ENCODE data around the gene DNAJB2.
A peak's percentile ranks its signal among the peaks of the same experiment; 100 is the strongest.
"Not testable (repeated sequence)": the region's sequence is repeated elsewhere in the genome, so short reads cannot be mapped to it uniquely, and the experiment has no call there.

DNAJB2 gene

DNA sequence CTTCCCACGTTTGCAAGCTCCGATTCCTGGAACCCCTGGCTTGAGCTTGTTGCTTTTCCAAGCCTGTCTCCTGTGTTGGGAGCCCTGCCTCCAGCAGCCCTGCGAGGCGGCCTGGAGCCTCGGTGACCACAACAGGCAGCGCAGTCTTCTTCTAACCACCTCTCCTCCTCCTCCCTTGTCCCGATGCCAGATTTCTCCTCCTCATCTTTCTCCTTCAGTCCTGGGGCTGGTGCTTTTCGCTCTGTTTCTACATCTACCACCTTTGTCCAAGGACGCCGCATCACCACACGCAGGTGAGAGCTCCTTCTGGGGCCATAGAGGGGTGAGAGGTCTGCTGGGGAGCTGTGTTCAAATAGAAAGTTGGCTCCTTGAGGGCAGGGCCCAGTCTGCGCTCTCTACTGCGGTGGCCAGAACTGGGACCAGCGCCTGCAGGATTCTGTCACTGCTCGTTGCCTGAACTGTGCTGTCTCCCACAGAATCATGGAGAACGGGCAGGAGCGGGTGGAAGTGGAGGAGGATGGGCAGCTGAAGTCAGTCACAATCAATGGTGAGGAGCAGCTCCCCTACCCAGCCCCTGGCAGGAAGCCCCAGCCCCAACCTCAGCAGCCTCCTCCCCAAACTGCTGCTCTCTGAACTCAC is 3.9 kb downstream of the DNAJB2 start:
- Histone ChIP-seq H3K4me3 (ENCODE audit: low read depth, low read length) (no peak overlapping the region), H3K36me3 (replicated peaks) (peaks cover 6% of the 10 kb centered on the region), H3K27me3 (replicated peaks) (no peaks in the 10 kb centered on the region), H3K27ac (no peak overlapping the region)
- in situ Hi-C loops (cut with HindIII; ENCODE audit: low pct_ligation_motif_present, low sequenced_read_pairs): no loop called here
- TF ChIP-seq, protein P1, sequence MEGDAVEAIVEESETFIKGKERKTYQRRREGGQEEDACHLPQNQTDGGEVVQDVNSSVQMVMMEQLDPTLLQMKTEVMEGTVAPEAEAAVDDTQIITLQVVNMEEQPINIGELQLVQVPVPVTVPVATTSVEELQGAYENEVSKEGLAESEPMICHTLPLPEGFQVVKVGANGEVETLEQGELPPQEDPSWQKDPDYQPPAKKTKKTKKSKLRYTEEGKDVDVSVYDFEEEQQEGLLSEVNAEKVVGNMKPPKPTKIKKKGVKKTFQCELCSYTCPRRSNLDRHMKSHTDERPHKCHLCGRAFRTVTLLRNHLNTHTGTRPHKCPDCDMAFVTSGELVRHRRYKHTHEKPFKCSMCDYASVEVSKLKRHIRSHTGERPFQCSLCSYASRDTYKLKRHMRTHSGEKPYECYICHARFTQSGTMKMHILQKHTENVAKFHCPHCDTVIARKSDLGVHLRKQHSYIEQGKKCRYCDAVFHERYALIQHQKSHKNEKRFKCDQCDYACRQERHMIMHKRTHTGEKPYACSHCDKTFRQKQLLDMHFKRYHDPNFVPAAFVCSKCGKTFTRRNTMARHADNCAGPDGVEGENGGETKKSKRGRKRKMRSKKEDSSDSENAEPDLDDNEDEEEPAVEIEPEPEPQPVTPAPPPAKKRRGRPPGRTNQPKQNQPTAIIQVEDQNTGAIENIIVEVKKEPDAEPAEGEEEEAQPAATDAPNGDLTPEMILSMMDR (IDR thresholded peaks at IDR 0.05; ENCODE audit: low read depth, low read length, missing control alignments): no peak
- no peak for DNase-seq

DNA sequence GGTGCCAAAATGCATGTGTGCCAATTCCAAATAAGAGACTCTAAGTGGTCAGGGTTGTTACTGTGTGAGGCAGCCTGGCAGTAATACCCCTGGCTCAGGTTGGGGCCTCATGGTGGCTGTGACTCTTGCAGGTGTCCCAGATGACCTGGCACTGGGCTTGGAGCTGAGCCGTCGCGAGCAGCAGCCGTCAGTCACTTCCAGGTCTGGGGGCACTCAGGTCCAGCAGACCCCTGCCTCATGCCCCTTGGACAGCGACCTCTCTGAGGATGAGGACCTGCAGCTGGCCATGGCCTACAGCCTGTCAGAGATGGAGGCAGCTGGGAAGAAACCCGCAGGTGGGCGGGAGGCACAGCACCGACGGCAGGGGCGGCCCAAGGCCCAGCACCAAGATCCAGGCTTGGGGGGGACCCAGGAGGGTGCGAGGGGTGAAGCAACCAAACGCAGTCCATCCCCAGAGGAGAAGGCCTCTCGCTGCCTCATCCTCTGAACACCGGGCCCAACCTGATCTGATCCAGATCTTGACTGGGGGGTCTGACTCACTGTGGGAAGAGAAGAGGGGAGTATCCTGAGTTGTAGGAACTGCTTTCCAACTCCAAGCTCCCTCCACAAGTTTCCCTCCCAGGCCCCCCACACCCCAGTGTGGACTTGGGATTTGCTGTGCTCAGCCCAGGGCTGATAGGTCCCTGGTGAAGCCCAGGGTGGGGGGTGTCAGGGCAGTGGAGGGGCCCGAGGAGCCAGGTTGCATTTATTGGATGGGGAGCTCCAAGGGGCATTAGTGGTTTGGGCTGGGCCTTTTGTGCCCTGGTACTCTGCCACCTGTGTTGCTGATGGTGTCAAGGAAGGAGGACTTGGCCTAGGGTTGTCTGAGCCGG is 5.6 kb downstream of the DNAJB2 start:
- no peak overlapping the region for H3K4me3 ChIP-seq (ENCODE audit: low read depth, low read length)
- H3K27me3 ChIP-seq (replicated peaks): no peaks in the 10 kb centered on the region
- H3K36me3 ChIP-seq (replicated peaks): peaks cover 6% of the 10 kb centered on the region
- no peak overlapping the region for H3K27ac ChIP-seq
- DNase-seq: no peak
- TF ChIP-seq, protein P1 (IDR thresholded peaks at IDR 0.05; ENCODE audit: low read depth, low read length, missing control alignments): no peak
- in situ Hi-C loops (cut with HindIII; ENCODE audit: low pct_ligation_motif_present, low sequenced_read_pairs): no loop called here

DNA sequence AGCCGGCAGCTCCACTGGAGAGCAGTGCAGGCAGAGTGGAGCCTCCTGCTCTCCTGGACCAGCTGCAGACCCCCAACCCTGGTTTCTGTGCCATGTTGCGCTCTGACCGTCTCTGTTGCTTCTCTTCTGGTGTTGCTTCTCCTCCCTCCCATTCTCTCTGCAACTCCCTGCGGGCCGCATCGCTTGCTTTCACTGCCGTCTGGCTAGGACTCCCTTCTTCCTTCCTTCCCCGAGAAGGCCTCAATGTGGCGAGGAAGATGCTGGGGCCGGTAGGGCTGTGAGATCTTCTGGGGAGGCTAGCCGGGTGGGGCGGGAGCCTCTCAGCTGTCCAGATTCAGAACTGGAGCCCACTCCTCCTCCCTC is 6.2 kb downstream of the DNAJB2 start:
- in situ Hi-C loops (cut with HindIII; ENCODE audit: low pct_ligation_motif_present, low sequenced_read_pairs): no loop called here

DNA sequence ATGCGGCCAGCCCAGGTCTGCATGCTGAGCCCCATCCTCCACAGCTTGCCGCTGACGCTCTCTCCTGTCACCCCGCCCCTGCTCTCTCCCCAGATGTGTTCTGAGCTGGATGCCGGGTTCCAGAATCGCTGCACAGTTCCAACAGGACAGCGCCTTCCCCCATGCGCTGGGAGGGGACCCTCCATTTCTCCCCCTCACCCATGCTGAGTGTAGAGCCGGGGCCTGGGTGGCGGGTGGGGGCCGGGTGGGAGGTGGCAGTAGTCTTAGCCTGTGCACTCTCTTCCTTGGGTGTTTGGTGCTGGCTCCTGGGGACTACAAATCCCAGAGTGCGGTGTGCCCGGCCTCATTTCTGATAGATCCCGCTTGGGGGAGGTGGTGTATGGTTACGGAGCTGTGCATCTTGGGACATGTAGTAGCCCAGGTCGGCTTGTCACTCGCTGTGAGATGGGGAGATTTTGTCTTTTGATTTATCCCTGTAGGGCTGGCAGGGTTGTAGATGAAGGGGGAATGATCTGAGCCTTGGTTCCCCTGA is 6.8 kb downstream of the DNAJB2 start:
- Histone ChIP-seq H3K4me3 (ENCODE audit: low read depth, low read length) (no peak overlapping the region), H3K27ac (no peak overlapping the region), H3K36me3 (replicated peaks) (peaks cover 6% of the 10 kb centered on the region), H3K27me3 (replicated peaks) (no peaks in the 10 kb centered on the region)
- TF ChIP-seq, protein P1 (IDR thresholded peaks at IDR 0.05; ENCODE audit: low read depth, low read length, missing control alignments): no peak
- in situ Hi-C loops (cut with HindIII; ENCODE audit: low pct_ligation_motif_present, low sequenced_read_pairs): no loop called here
- DNase-seq: peak; percentile 28

More for the DNA sequence above, 6.2 kb downstream of the DNAJB2 start:
- H3K27me3 ChIP-seq (replicated peaks): no peaks in the 10 kb centered on the region
- H3K36me3 ChIP-seq (replicated peaks): peaks cover 6% of the 10 kb centered on the region
- H3K4me3 ChIP-seq (ENCODE audit: low read depth, low read length): no peak overlapping the region
- no peak overlapping the region for H3K27ac ChIP-seq
- DNase-seq: no peak
- TF ChIP-seq, protein P1 (IDR thresholded peaks at IDR 0.05; ENCODE audit: low read depth, low read length, missing control alignments): no peak

DNA sequence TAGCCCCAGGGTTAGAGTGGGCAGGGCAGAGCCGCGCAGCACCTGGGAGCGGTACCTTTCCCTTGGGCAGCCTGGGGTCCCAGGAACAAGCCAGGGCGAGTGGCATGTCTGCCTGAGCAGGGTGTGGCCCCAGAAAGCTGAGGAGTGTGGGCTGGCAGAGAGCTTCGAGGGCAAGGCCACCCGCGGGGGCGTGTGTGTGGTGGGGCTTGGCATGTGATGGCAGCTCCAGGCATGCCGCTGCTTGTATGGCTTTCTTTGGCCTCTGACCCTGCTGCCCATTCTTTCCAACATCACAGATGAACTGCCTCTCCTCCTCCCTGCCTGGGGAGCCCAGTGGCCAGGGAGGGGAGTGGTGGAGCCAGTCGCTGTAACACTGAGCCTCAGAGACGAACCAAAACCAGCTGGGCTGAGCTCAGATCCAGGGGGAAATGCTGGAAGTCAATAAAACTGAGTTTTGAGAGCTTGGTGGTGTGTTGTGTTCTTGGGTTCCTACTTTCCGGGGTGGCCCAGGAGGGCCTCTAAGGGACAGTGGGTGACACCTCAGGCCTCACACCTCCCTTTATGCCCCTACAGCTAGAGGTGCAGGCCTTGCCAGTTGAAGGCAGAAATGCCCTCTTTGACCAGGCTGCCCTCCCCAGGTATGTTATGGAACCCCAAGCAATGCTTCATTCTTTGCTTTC is 7.4 kb downstream of the DNAJB2 start:
- TF ChIP-seq, protein P1 (IDR thresholded peaks at IDR 0.05; ENCODE audit: low read depth, low read length, missing control alignments): no peak
- H3K27me3 ChIP-seq (replicated peaks): no peaks in the 10 kb centered on the region
- H3K4me3 ChIP-seq (ENCODE audit: low read depth, low read length): no peak overlapping the region
- no peak overlapping the region for H3K27ac ChIP-seq
- no peak for DNase-seq
- H3K36me3 ChIP-seq (replicated peaks): peaks cover 6% of the 10 kb centered on the region
- in situ Hi-C loops (cut with HindIII; ENCODE audit: low pct_ligation_motif_present, low sequenced_read_pairs): no loop called here

DNA sequence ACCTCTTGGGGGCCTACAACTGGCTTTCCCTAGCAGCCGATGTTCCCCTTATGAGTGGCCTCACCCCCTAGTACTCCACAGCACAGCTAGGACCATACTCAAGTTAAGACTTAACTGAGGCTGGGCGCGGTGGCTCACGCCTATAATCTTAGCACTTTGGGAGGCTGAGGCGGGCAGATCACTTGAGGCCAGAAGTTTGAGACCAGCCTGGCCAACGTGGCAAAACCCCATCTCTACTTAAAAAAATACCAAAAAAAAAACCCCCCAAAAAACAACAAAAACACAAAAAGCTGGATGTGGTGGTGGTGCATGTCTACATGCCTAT is 7.9 kb downstream of the DNAJB2 start:
- H3K27me3 ChIP-seq (replicated peaks); H3K27ac ChIP-seq; DNase-seq; in situ Hi-C loops (cut with HindIII; ENCODE audit: low pct_ligation_motif_present, low sequenced_read_pairs); H3K36me3 ChIP-seq (replicated peaks); H3K4me3 ChIP-seq (ENCODE audit: low read depth, low read length): not testable (repeated sequence)
